ENCODE measurements around the gene PTPRK.
"Not testable (repeated sequence)": the region's sequence is repeated elsewhere in the genome, so short reads cannot be mapped to it uniquely, and the experiment has no call there.

Gene PTPRK

DNA sequence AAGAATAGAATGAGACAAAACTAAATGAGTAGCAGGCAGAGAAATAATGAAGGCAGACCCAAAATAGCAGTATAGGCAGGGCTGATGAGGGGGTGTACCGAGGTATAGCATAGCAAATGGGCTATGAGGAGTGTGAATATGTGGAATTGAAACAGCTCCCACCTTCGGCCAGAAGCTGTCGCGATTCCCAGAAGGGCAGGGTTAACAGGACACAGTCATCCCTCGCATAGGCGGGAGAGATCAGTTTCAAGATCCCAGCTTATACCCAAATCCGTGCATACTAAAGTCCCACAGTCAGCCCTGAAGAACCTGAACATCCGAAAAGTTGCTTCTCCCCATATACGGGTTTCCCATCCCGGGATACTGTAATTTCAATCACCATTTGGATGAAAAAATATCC lies 82.7 kb downstream of the PTPRK start:
- no peak for FAIRE-seq

DNA sequence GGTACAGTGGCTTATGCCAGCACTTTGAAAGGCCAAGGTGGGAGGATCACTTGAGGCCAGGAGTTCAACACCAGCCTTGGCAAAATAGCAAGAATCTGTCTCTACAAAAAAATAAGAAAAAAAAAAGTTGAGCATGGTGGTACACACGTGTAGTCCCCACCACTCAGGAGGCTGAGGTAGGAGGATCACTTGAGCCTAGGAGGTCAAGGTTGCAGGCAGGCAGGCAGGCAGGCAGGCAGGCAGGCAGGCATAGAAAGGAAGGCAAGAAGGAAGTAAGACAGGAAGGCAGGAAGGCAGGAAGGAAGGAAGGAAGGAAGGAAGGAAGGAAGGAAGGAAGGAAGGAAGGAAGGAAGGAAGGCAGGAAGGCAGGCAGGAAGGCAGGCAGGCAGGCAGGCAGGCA lies 85.6 kb downstream of the PTPRK start:
- FAIRE-seq, result not testable (repeated sequence)

GRCh38 chr6:128432394-128432793 lies 88.0 kb downstream of the PTPRK start:
- no peak for FAIRE-seq

GRCh38 chr6:128427139-128427538 lies 93.3 kb downstream of the PTPRK start:
- FAIRE-seq, result no peak

GRCh38 chr6:128425856-128426255 lies 94.5 kb downstream of the PTPRK start:
- FAIRE-seq, result no peak

DNA sequence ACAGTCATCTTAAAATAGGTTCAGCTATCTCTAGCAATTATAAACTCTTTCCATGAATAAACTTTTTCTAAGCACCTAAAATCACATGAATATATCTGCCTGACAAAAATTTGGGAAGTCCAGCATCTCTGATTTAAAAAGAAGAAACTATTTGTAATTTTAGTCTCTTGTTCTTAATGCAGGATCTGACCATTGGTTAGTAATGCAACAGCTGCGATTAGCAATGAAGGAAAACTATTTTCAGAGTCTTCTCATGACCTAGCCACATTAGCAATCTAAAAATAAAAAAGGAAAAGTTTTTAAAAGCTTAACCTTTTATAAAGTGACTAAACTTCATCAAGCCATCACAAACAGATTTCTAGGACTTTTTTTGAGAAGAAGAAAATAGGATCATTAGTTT lies 97.5 kb downstream of the PTPRK start:
- FAIRE-seq, result no peak

DNA sequence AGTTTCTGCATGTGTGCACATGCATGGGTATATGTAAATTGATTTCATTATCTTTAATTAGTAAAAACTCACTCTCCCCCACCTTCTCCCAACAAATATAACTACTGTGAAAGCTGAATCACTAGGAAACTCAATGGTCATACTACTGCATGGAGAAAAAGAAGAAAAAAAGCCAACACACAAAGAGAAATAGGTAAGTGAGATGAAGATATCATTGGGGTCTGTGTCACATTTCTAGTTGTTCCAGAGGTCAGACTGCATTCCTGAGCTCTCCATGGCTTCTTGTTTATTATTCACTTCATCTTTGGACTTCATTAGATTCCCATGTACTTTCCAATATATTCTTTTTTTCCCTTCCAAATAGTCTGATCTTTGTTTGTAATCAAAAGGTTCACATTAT lies 98.2 kb downstream of the PTPRK start:
- FAIRE-seq, result no peak

DNA sequence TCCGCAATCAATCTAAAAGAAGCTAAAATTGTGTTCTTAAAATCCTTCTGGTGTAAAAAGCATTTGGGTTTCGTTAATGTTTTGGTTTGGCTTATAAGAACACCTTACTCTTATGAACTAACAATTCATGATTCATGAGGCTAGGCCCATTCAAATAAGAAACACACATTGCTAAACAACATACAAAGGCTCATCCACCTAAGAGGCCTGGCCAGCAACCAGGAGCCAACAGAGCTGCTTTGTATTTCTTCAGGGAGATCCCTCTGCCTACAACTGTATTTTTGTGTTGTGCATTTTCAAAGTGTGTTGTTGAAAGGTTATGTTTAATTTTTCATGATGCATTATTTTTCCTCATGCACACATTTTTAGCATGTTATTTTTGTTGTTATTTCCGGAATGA lies 98.6 kb downstream of the PTPRK start:
- FAIRE-seq, result no peak

GRCh38 chr6:128417698-128418097 lies 102.7 kb downstream of the PTPRK start:
- no peak for FAIRE-seq

DNA sequence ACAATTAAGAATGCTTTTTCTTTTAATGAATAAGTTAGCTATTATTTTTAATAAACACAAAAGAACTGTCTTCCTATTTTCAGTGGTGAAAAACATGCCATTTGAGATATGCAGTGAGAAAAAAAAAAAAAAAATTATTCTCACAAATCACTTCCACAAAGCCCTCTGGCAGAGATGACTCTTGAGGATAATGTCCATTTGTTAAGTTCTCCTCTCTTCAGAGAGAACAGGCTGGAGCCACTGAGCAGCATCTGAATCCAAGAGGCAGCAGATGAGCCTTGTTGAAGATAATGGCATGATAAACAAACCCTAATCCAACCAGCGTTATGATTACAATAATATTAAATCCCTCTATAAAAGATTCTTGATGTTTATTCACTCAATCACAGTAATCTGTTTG lies 105.0 kb downstream of the PTPRK start:
- no peak for FAIRE-seq

DNA sequence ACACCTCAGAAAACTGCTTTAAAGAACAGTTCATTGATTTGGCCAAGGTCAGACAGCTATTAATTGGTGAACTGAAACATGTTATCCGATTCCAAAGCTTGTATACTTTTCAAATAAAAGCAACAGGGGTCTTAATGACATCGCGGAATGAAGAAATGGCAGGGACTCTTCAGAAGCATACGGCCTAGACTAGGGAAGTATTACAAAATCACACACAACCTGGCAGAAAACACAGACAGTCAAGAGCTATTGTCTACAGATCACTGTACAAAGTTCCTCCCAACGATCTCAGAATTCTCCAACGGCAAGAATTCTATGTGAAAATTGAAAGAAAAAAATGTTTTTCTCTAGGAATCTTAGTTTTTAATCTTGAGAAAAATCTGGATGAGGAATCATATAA lies 105.5 kb downstream of the PTPRK start:
- FAIRE-seq, result no peak

DNA sequence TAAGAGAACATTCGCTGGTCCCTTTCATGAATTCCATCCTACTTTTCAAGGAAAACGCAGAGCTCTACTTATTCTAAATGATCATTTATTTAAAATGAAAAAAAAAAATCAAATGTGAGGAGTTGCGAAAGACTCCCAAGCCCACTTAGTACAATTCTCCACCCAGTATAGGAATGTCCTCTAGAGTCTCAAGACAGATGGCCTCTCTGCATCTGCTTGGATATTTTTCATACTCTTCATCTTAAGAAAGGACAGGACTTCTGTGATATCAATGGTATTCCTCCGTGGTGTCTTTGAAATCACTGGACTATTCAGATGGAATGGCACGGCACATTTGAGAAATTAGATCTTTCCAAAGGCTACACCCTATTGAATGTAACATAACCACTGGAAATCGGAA lies 107.1 kb downstream of the PTPRK start:
- FAIRE-seq, result no peak

DNA sequence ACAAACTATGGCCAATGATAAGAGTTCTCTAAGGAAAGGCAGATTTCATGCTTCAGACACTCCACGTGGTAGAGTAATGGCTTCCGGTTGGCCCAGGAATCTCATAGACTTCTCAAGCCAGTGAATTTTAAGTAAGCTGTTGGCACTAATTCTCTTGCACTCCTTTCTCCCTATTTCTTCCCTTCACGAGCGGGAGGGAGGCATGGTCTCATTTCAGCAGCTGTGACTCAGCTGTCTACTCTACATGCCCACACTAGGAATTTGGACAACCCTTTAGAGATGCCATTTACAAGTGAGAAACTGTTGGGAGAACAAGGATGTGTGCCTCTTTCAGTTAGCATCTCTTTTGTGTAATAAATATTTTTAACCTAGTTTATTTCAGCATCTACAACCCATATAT lies 107.7 kb downstream of the PTPRK start:
- no peak for FAIRE-seq

- FAIRE-seq, result no peak
Observed at GRCh38 chr6:128410584-128410983, 109.8 kb downstream of the PTPRK start.

DNA sequence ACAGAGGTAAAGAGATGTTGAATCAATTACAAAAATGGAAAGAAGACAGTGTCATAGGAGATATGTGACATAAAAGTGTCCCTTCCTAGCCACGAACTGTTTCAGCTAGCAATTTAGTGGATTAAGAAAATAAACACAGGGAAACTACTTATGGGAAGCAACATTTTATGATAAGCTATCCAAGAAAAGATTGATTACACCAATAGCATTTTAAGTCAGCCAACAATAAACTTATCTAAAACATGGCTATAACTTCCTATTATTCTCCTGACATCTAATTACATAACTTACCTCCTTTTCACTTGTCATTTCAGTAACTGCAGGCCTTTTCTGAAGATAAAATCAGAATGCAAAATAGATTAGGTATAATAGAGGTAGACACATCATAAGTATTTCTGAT lies 111.4 kb downstream of the PTPRK start:
- no peak for FAIRE-seq

DNA sequence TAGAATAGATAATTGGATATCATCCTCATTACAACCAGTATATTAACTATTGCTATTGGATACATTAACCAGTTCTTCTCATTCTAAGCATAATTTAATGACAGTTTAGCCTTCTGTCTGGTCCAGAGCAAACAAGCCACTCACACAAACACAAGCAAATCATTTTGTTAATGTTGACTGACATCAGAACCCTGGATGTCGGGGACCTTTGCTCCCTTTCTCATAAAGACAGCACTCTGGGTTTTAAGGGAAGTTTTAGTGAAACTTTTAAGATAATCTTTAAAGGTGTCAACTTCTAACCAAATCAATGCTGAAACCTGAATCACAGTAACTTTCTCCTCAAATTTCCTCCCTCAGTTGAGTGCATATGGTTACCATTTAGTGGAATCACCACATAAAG lies 113.9 kb downstream of the PTPRK start:
- FAIRE-seq, result no peak

DNA sequence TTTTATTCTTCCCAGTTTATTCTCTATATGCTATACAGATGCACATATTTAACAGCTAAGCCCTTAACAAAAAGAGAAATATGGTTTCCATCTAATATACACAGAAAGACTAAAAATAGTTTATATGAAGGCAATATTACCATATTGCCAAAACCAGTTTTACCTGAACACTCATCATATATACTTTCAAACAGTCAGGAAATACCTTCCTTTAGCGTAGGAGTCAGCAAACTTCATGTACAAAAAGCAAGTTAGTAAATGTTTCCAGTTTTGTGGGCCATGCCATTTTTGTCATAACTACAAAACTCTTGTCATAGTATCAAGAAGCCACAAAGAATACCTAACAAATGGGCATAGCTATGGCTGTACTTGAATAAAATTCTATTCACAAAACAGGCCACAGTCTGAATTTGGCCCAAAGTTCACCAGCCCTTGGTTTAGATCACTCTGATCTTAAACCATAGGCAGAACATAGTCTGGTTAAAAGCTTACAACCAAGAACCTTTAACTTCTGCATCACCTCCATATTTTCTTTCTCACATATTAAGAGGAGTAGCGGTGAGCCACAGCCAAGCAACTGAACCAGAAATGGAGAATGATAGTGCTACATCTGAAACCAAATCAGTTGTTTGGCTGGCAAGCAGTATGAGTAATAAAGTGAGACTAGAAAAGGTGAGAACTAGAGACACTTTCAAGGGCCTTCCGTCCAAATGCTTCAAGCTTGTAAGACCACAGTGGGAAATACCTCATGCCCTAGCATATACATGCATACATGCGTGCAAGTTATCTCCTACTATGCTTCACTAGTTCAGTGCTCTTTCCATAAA lies 116.6 kb downstream of the PTPRK start:
- no peak for FAIRE-seq

GRCh38 chr6:128400875-128401274 lies 119.5 kb downstream of the PTPRK start:
- no peak for FAIRE-seq

GRCh38 chr6:128397996-128398395 lies 122.4 kb downstream of the PTPRK start:
- FAIRE-seq, result no peak

DNA sequence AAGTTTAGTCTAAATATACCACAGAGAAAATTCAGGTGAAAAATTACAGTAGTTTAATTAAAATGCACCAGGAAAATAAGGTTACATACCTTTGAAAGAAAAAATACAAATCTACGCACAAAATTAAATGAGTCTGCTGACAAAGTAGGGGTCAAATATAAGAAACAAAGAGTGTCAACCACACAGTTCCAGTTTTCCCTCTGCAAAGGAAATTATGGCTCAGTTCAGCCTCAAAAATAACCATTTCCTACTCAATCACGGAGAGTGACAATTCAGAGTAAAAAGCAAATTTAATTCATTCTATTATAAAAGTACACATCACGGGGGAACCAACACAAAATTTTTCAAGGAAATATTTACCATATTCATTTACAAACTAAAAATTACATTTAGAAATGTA lies 124.8 kb downstream of the PTPRK start:
- no peak for FAIRE-seq

GRCh38 chr6:128395188-128395587 lies 125.2 kb downstream of the PTPRK start:
- no peak for FAIRE-seq

DNA sequence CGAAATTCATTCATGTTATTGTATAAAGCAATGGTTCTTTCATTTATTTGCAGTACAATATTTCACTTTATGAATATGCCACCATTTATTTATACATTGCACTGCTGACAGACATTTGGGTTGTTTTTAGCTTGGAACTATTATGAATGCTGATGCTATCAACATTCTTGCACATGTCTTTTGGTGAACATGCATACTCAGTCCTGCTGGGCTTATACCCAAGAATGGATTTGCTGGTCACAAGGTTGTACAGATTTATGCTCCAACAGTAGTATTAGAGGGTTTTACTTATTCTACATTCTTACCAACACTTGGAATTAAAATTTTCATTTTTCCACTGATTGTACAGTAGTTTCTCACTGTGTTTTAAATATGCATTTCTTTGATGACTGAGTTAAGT lies 126.2 kb downstream of the PTPRK start:
- FAIRE-seq, result no peak

- FAIRE-seq, result no peak
Observed at GRCh38 chr6:128389820-128390534, 130.4 kb downstream of the PTPRK start.

GRCh38 chr6:128388380-128388779 lies 132.0 kb downstream of the PTPRK start:
- no peak for FAIRE-seq

- FAIRE-seq, result no peak
Observed at GRCh38 chr6:128380891-128381290, 139.5 kb downstream of the PTPRK start.
